Glutamatergic neuron (in vitro differentiated cells): ENCODE data around the gene RYR1. TPM values are rescaled to one million over a fixed set of nuclear protein-coding genes. Genes with fewer than 3 reads are reported as not detected.

ENCODE experiments used
- DNase-seq: peaks from one replicate; pipeline ENCODE4 v3.0.0; 2022
- H3K27ac Mint-ChIP-seq: one replicate; pipeline ENCODE4 v1.8.0; 2020; ENCODE audit warnings: mild to moderate bottlenecking, mixed read lengths, inconsistent platforms; ENCODE audit not compliant: unreplicated experiment
- H3K27me3 Mint-ChIP-seq: one replicate; pipeline ENCODE4 v1.8.0; 2020; ENCODE audit warnings: mild to moderate bottlenecking, moderate library complexity, mixed read lengths, inconsistent platforms; ENCODE audit not compliant: unreplicated experiment
- H3K36me3 Mint-ChIP-seq: one replicate; pipeline ENCODE4 v1.8.0; 2020; ENCODE audit warnings: mild to moderate bottlenecking, mixed read lengths, inconsistent platforms; ENCODE audit not compliant: unreplicated experiment
- H3K4me1 Mint-ChIP-seq: one replicate; pipeline ENCODE4 v1.8.0; 2020; ENCODE audit warnings: mild to moderate bottlenecking, low read depth, mixed read lengths, inconsistent platforms; ENCODE audit not compliant: unreplicated experiment
- H3K4me3 Mint-ChIP-seq: one replicate; pipeline ENCODE4 v1.8.0; 2020; ENCODE audit warnings: mild to moderate bottlenecking, mixed read lengths, inconsistent platforms; ENCODE audit not compliant: unreplicated experiment
- H3K9me3 Mint-ChIP-seq: one replicate; pipeline ENCODE4 v1.8.0; 2020; ENCODE audit warnings: mild to moderate bottlenecking, moderate library complexity, mixed read lengths, inconsistent platforms; ENCODE audit not compliant: unreplicated experiment
- CTCF ChIP-seq: fragments of 200-600 bp; sonication (generic); IDR thresholded peaks from one replicate; pipeline ENCODE4 v1.5.0; 2021; ENCODE audit not compliant: partially characterized antibody, unreplicated experiment
- total RNA-seq: library from RNA; stranded (reverse); fragmentation: NEBNext Ultra II Directional; extraction: Animal tissue kit (Norgen Biotek cat#: 25700); gene quantifications from one replicate; pipeline ENCODE4 v1.2.1, GENCODE V29; 2021; ENCODE audit not compliant: unreplicated experiment

The RYR1 gene
- total RNA-seq, 1 donor from 2014 or later = 117 TPM

GRCh38 chr19:38451629-38452028, 18.1 kb downstream of the RYR1 start:
- TF ChIP-seq CTCF = no peak
- Mint-ChIP-seq H3K27me3 (peaks cover 5% of the 10 kb centered on the region), H3K4me1 (no peaks in the 10 kb centered on the region), H3K36me3 (peaks cover 18% of the 10 kb centered on the region), H3K27ac (no peak overlapping the region), H3K9me3 (peaks cover 3% of the 10 kb centered on the region), H3K4me3 (no peak overlapping the region)
- DNase-seq = no peak

- Mint-ChIP-seq H3K9me3 (peaks cover 5% of the 10 kb centered on the region), H3K27me3 (peaks cover 5% of the 10 kb centered on the region), H3K4me3 (no peak overlapping the region), H3K4me1 (no peaks in the 10 kb centered on the region), H3K27ac (no peak overlapping the region), H3K36me3 (peaks cover 23% of the 10 kb centered on the region)
- peak; percentile 57 for DNase-seq
- no peak for TF ChIP-seq CTCF
These were observed 19.2 kb downstream of the RYR1 start for GRCh38 chr19:38452430-38453366.

GRCh38 chr19:38453596-38453995, 20.1 kb downstream of the RYR1 start:
- no peak overlapping the region for H3K4me3 Mint-ChIP-seq
- no peaks in the 10 kb centered on the region for H3K4me1 Mint-ChIP-seq
- peaks cover 5% of the 10 kb centered on the region for H3K9me3 Mint-ChIP-seq
- peaks cover 23% of the 10 kb centered on the region for H3K36me3 Mint-ChIP-seq
- DNase-seq = no peak
- TF ChIP-seq CTCF = no peak
- no peak overlapping the region for H3K27ac Mint-ChIP-seq
- peaks cover 5% of the 10 kb centered on the region for H3K27me3 Mint-ChIP-seq

- Mint-ChIP-seq H3K27me3 (peaks cover 1% of the 10 kb centered on the region), H3K4me1 (no peaks in the 10 kb centered on the region), H3K4me3 (no peak overlapping the region), H3K9me3 (peaks cover 5% of the 10 kb centered on the region), H3K27ac (no peak overlapping the region), H3K36me3 (peaks cover 22% of the 10 kb centered on the region)
- DNase-seq = no peak
- no peak for TF ChIP-seq CTCF
These were observed 21.5 kb downstream of the RYR1 start for GRCh38 chr19:38455031-38455430.

- peaks cover 5% of the 10 kb centered on the region for H3K9me3 Mint-ChIP-seq
- DNase-seq = no peak
- H3K4me1 Mint-ChIP-seq = no peaks in the 10 kb centered on the region
- H3K27ac Mint-ChIP-seq = no peak overlapping the region
- H3K36me3 Mint-ChIP-seq = peaks cover 19% of the 10 kb centered on the region
- TF ChIP-seq CTCF = no peak
- peaks cover 1% of the 10 kb centered on the region for H3K27me3 Mint-ChIP-seq
- H3K4me3 Mint-ChIP-seq = no peak overlapping the region
These were observed 23.7 kb downstream of the RYR1 start for GRCh38 chr19:38457202-38457601.
